HL-60/S4 treated with retinoic acid at 250 ng/mL for 4 days and 3 days (cell line): Measurements from ENCODE around the gene RNF144A.

Source experiments
- in situ Hi-C: fragments of 300-500 bp; cut with MboI; formaldehyde crosslinking; loops from 2 replicates; pipeline ENCODE4 v1.7.0; 2022; ENCODE audit warnings: low sequenced_read_pairs

Gene RNF144A

GRCh38 chr2:6946722-6947121 lies 29.5 kb downstream of the RNF144A start:
- in situ Hi-C loops: no loop called here

DNA sequence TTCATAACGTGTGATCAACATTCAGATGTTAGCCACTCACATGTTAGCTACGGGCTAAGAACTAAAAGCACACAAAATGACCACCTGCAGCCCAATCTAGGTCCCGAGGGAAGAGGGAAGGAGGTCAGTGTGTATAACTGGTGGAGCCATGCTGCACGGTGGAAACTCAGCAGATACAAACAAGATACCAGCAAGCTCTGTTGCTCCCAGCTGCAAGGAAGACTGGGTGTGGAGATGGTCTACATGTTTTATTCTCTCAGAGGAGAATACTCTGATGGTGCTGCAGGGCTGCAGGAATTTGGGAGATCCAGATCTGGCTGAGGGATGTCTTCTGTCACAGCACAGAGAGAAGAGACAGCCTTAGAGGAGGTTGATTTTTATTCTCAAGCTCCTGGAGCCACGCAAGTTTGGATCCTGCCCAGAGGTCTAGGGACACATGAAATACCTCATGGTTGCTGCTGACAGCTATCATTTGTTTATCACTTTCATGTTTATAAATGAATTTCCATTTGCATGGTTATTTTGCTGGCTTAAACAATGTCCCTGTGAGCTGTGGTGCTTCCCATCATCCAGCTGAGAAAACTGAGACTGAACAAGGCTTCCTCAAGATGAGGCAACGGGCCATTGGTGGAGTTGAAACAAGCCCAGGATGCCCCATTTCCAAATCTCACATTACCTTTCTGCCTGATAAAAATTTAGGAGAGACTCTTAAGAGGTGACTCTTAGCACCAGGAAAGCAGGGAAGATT lies 30.9 kb downstream of the RNF144A start:
- in situ Hi-C loops: no loop called here

GRCh38 chr2:6948677-6949351 lies 31.6 kb downstream of the RNF144A start:
- in situ Hi-C loops: no loop called here

- in situ Hi-C loops: no loop called here
These were observed 33.8 kb downstream of the RNF144A start for GRCh38 chr2:6951046-6951445.

DNA sequence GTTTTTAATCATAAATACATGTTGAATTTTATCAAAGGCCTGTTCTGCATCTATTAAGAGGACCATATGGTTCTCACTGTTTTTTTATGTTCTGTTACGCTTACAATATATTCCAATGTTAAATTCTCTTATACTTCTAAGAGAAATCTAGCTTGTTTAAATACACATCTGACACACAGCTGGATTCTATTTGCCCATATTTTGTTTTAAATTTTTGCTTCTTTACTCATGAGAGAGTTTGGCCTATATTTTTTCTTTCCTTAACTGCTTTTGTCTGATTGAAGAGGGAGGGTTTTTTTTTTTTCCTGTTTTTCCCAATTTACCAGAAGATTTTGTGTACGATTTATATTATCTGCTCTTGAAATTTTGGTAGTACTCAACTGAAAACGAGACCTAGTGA lies 34.9 kb downstream of the RNF144A start:
- in situ Hi-C loops: no loop called here

- in situ Hi-C loops: no loop called here
These were observed 37.4 kb downstream of the RNF144A start for GRCh38 chr2:6954586-6954985.

GRCh38 chr2:6955511-6956136 lies 38.4 kb downstream of the RNF144A start:
- in situ Hi-C loops: no loop called here

GRCh38 chr2:6956566-6956965 lies 39.4 kb downstream of the RNF144A start:
- in situ Hi-C loops: no loop called here

GRCh38 chr2:6957031-6957714 lies 40.0 kb downstream of the RNF144A start:
- in situ Hi-C loops: no loop called here

- in situ Hi-C loops: no loop called here
These were observed 40.9 kb downstream of the RNF144A start for GRCh38 chr2:6957910-6958615.

DNA sequence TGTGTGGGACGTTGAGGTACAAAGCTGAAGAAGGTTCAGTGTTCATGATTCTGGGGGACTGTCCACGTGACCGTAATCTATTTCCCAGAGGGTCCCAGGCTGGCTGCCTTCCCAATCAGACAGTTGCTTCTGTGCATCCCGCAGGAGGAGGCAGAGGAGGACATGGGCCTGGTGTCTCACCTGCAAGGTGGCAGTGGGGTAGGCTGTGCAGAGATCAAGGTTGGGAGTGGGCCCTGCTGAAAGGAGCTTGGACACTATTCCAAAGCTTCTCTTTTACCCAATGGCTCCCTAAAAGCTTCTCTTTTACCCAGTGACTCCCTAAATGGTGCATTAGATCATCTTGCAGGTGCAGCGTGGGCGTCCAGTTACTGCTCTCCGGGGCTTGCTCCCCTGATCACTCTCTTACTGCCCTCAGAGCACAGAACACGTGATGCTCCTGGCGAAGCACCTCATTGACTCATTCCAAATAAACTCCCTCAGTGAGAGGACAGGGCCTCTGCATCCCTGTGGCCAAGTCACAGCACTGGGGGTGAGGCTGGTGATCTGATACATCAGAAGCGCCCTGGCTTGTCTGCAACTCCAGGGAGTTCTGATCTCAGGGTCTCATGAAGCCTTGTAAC lies 41.5 kb downstream of the RNF144A start:
- in situ Hi-C loops: no loop called here

GRCh38 chr2:6959751-6960150 lies 42.5 kb downstream of the RNF144A start:
- in situ Hi-C loops: no loop called here

- in situ Hi-C loops: no loop called here
These were observed 43.4 kb downstream of the RNF144A start for GRCh38 chr2:6960659-6961058.

- in situ Hi-C loops: no loop called here
These were observed 46.5 kb downstream of the RNF144A start for GRCh38 chr2:6963727-6964126.

DNA sequence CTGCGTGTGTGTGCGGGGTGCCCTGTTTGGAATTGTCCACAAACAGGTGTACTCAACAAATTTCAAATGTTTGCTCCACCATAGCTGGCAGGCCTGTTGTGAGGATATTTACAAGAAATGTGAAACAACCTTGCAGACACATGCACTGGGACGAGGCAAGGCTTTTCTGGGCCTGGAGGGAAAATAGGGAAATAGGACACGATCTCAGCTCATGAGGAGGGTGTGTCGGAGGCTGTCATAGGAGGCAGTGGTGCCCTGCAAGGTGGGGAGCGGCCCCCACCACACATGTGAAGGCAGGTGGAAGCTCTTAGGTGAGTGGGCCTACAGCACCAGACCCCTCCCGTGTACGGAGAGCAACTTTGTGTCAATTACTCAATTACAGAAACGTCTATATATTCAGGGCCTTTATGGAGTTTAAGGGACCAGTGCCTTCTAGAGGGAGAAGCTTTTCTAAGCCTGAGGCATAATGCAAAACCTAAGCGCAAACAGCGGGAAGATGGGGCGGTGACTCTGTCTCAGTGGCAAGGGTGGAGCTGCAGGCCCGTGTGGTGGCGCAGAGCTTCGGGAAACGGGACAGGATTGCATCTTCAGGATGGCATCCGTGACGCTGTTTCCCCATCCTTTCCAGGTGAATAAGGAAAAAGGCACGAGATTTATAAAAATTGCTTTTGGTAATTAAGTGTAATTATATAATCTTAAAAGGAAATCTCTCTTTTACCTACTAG lies 48.0 kb downstream of the RNF144A start:
- in situ Hi-C loops: no loop called here

- in situ Hi-C loops: no loop called here
These were observed 49.3 kb downstream of the RNF144A start for GRCh38 chr2:6966446-6966940.

GRCh38 chr2:6967301-6967700 lies 50.1 kb downstream of the RNF144A start:
- in situ Hi-C loops: no loop called here

DNA sequence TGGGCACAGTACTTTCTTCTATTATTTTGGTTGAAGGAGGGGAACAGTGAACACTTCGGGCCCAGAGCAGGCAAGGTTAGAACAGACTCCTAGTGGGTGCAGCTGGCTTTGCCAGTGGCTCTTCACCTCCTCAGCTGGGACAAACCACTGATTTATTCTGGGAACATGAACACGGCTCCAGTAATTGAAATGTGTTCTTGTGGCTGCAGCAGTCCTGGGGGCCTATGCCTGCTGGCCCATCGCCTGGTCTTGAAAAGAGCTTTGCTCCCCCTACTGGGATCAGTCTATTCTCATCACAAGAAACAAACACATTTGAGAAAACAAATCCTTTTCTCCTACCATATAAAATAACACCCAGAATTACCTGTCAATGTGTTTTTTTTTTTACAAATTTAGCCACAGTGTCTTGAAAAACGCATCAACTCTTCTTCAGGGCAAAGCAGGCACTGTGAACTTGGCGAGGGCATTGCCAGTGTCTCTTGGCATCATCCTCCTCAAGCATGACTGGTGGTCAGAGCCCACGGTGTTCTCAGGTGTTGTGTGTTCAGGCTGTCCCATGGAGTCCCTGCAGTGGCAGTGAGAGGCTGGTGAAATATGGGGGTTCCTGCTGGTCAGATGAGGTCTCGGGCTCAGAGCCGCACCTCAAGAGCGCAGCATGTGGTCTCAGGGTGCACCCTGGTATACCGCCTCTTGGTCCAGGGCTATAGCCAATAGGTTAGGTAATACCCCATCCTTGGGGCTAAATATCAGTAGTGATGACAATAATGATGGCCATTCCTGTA lies 51.3 kb downstream of the RNF144A start:
- in situ Hi-C loops: no loop called here

- in situ Hi-C loops: no loop called here
These were observed 53.3 kb downstream of the RNF144A start for GRCh38 chr2:6970551-6970950.
